GM06990 (cell line): ENCODE measurements around the gene ZFHX3.

Experiments used
- DNase-seq: peaks from one replicate; pipeline ENCODE4 v3.0.0-alpha.2; 2011; ENCODE audit not compliant: insufficient read length; ENCODE audit errors: extremely low read depth
- H3K27me3 ChIP-seq: replicated peaks from 2 replicates; pipeline ENCODE4 v1.6.0; 2011; ENCODE audit warnings: low read length; ENCODE audit not compliant: control insufficient read depth, insufficient read depth
- H3K36me3 ChIP-seq: 2 replicates; pipeline ENCODE4 v1.5.1; 2011; ENCODE audit warnings: low read length; ENCODE audit not compliant: control insufficient read depth, insufficient read depth
- H3K4me3 ChIP-seq: replicated peaks from 2 replicates; pipeline ENCODE4 v1.5.1; 2011; ENCODE audit warnings: low read depth, mild to moderate bottlenecking, control low read depth, low read length
- CTCF ChIP-seq: IDR thresholded peaks from 2 replicates; pipeline ENCODE4 v1.5.1; 2011; ENCODE audit warnings: low read length, control low read depth, mild to moderate bottlenecking, inconsistent platforms; ENCODE audit not compliant: insufficient read depth, poor library complexity, severe bottlenecking

ZFHX3 gene

GRCh38 chr16:73054498-73054812, 6.5 kb upstream of the ZFHX3 start:
- H3K27me3 ChIP-seq: no peaks in the 10 kb centered on the region
- no peaks in the 10 kb centered on the region for H3K36me3 ChIP-seq
- H3K4me3 ChIP-seq: no peak overlapping the region
- no peak for DNase-seq
- no peak for TF ChIP-seq CTCF

- TF ChIP-seq CTCF: no peak
- no peaks in the 10 kb centered on the region for H3K36me3 ChIP-seq
- no peaks in the 10 kb centered on the region for H3K27me3 ChIP-seq
- DNase-seq: no peak
- H3K4me3 ChIP-seq: no peak overlapping the region
Observed at GRCh38 chr16:73054125-73054484, 6.2 kb upstream of the ZFHX3 start.

DNA sequence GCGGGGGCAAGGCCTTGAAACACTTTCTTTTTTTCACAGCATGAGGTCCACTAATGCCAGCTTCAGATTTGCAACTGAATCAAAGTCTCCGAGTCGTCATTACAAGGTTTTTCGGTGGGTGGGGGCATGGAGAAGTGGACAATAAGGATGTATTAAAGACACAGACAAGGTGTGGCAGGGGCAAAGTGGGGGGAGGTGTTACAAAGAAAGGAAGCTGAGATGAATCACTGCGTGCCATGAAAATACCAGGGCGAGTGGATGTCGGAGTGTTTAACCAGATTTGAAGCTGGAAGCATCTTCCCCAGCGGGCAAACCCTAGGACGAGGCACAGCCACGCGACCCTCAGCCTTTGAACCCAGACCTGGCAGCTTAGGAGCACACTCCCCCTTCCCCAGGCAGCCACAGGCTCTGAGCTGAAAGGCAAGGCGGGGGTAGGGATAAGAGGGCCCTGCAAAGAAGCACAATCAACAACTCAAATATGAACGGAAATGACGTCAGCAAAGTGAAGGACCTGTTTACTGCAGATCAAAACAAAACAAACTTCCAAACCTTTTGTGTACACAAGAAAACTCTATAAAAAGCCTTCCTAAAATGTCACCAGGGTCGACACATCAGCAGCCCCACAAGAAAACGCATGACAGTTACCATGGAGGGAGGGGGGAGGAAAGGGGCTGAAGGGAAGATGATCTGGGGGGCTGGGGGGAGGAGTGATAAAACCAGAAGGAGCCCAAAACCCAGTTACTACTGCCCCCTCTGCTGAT, 5.6 kb upstream of the ZFHX3 start:
- H3K27me3 ChIP-seq: no peaks in the 10 kb centered on the region

DNA sequence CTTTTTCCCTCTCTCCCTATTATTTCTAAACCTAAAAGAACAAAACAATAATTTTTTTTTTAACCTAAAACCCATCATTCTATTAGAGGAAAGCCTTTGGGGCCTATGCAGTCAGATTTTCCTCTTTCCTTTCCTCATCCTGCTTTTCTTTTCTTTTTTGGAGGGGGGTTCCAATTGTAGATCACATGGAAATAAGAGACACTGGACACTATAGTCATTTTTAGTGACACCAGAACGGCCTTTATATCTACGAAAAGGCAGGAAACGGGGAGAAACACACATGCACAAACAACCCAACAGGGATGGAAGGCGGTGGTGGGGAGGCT, 5.1 kb upstream of the ZFHX3 start:
- TF ChIP-seq CTCF: no peak
- no peaks in the 10 kb centered on the region for H3K36me3 ChIP-seq
- no peak overlapping the region for H3K4me3 ChIP-seq
- no peak for DNase-seq
- no peaks in the 10 kb centered on the region for H3K27me3 ChIP-seq

More for the DNA sequence above, 5.6 kb upstream of the ZFHX3 start:
- Histone ChIP-seq H3K4me3 (no peak overlapping the region), H3K36me3 (no peaks in the 10 kb centered on the region)
- TF ChIP-seq CTCF: no peak
- DNase-seq: no peak

GRCh38 chr16:73052576-73052975, 4.6 kb upstream of the ZFHX3 start:
- no peak overlapping the region for H3K4me3 ChIP-seq
- H3K36me3 ChIP-seq: no peaks in the 10 kb centered on the region
- DNase-seq: no peak
- no peak for TF ChIP-seq CTCF
- H3K27me3 ChIP-seq: no peaks in the 10 kb centered on the region

GRCh38 chr16:73051961-73052360, 4.0 kb upstream of the ZFHX3 start:
- DNase-seq: no peak
- no peaks in the 10 kb centered on the region for H3K27me3 ChIP-seq
- H3K36me3 ChIP-seq: no peaks in the 10 kb centered on the region
- no peak overlapping the region for H3K4me3 ChIP-seq
- TF ChIP-seq CTCF: no peak
